GM21576 (cell line): ENCODE results near the gene MDFI.

Experiments used
- ATAC-seq: cut with Tn5 transposase; IDR thresholded peaks from one replicate; pipeline ENCODE4 v1.9.1; 2021; ENCODE audit warnings: mild to moderate bottlenecking, moderate library complexity; ENCODE audit not compliant: unreplicated experiment

The MDFI gene

GRCh38 chr6:41670703-41671360 lies 32.6 kb downstream of the MDFI start:
- no peak for ATAC-seq

GRCh38 chr6:41671376-41671775 lies 33.1 kb downstream of the MDFI start:
- ATAC-seq = no peak

- no peak for ATAC-seq
Observed at GRCh38 chr6:41672016-41672415, 33.7 kb downstream of the MDFI start.

GRCh38 chr6:41672816-41673703 lies 34.8 kb downstream of the MDFI start:
- ATAC-seq = no peak

- no peak for ATAC-seq
Observed at GRCh38 chr6:41673704-41674000, 35.4 kb downstream of the MDFI start.

GRCh38 chr6:41674231-41675000 lies 36.1 kb downstream of the MDFI start:
- no peak for ATAC-seq

GRCh38 chr6:41675176-41675775 lies 37.0 kb downstream of the MDFI start:
- ATAC-seq = no peak

GRCh38 chr6:41675992-41676391 lies 37.7 kb downstream of the MDFI start:
- no peak for ATAC-seq

GRCh38 chr6:41676431-41676830 lies 38.2 kb downstream of the MDFI start:
- no peak for ATAC-seq

GRCh38 chr6:41677124-41677921 lies 39.1 kb downstream of the MDFI start:
- no peak for ATAC-seq

GRCh38 chr6:41678511-41679084 lies 40.3 kb downstream of the MDFI start:
- ATAC-seq = no peak

GRCh38 chr6:41679696-41680095 lies 41.4 kb downstream of the MDFI start:
- no peak for ATAC-seq

- ATAC-seq = no peak
Observed at GRCh38 chr6:41680182-41680965, 42.1 kb downstream of the MDFI start.

- peak; percentile 48 for ATAC-seq
Observed at GRCh38 chr6:41682056-41682477, 43.8 kb downstream of the MDFI start.

- ATAC-seq = no peak
Observed at GRCh38 chr6:41682497-41683272, 44.4 kb downstream of the MDFI start.

GRCh38 chr6:41683273-41683522 lies 44.9 kb downstream of the MDFI start:
- ATAC-seq = no peak

GRCh38 chr6:41683523-41684310 lies 45.4 kb downstream of the MDFI start:
- no peak for ATAC-seq
